Measurements from ENCODE around the gene YOD1. TPM values are rescaled to one million over a fixed set of nuclear protein-coding genes. Genes with fewer than 3 reads are reported as not detected.

YOD1 gene
- total and polyA plus RNA-seq, 2 of the 13 experiments (the other 11 are each of a cell fraction or from before 2014, with no cell fraction given) = 3.4 to 9.1 TPM

DNA sequence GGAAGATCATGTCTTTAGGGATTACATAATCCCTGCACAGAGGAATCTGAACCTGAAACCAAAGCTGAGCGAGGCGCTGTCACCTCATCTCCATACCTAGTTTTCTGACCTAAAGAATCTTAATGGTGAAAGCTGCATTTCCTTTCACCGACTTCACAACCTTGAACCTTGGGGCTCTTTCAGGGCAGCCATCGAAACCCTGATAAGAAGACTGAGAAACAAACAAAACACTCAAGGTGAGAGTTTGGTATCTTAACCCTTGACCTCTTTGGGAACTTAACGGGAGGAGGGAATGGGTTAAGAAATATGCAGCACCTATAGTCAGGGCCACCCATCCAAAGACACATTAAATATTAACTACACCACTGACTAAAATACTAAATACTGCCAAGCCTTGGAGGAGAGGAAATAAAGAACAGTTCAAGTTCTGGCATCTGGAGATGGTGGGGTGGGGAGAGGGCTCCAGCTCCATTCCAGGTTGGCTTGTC lies 20.4 kb downstream of the YOD1 start (continued):
- TF ChIP-seq ZNF326 (CRISPR knock-in tag; IDR thresholded peaks at IDR 0.05; ENCODE audit: borderline replicate concordance) (no peak), CEBPG (CRISPR knock-in tag; IDR thresholded peaks at IDR 0.05) (0 out of 2 replicates have a peak, but pooled peaks have one; percentile 9), ESRRA (CRISPR knock-in tag; IDR thresholded peaks at IDR 0.05; ENCODE audit: low read depth) (peak; percentile 29; the same call in 1 of the 2 replicates), RXRB (CRISPR knock-in tag; IDR thresholded peaks at IDR 0.05; ENCODE audit: borderline replicate concordance) (0 out of 2 replicates have a peak, but pooled peaks have one; percentile 30)
- TF ChIP-seq, protein P1, sequence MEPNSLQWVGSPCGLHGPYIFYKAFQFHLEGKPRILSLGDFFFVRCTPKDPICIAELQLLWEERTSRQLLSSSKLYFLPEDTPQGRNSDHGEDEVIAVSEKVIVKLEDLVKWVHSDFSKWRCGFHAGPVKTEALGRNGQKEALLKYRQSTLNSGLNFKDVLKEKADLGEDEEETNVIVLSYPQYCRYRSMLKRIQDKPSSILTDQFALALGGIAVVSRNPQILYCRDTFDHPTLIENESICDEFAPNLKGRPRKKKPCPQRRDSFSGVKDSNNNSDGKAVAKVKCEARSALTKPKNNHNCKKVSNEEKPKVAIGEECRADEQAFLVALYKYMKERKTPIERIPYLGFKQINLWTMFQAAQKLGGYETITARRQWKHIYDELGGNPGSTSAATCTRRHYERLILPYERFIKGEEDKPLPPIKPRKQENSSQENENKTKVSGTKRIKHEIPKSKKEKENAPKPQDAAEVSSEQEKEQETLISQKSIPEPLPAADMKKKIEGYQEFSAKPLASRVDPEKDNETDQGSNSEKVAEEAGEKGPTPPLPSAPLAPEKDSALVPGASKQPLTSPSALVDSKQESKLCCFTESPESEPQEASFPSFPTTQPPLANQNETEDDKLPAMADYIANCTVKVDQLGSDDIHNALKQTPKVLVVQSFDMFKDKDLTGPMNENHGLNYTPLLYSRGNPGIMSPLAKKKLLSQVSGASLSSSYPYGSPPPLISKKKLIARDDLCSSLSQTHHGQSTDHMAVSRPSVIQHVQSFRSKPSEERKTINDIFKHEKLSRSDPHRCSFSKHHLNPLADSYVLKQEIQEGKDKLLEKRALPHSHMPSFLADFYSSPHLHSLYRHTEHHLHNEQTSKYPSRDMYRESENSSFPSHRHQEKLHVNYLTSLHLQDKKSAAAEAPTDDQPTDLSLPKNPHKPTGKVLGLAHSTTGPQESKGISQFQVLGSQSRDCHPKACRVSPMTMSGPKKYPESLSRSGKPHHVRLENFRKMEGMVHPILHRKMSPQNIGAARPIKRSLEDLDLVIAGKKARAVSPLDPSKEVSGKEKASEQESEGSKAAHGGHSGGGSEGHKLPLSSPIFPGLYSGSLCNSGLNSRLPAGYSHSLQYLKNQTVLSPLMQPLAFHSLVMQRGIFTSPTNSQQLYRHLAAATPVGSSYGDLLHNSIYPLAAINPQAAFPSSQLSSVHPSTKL (CRISPR knock-in tag; IDR thresholded peaks at IDR 0.05) = peak; percentile 12; the same call in 1 of the 2 replicates
- TF ChIP-seq, protein P2, sequence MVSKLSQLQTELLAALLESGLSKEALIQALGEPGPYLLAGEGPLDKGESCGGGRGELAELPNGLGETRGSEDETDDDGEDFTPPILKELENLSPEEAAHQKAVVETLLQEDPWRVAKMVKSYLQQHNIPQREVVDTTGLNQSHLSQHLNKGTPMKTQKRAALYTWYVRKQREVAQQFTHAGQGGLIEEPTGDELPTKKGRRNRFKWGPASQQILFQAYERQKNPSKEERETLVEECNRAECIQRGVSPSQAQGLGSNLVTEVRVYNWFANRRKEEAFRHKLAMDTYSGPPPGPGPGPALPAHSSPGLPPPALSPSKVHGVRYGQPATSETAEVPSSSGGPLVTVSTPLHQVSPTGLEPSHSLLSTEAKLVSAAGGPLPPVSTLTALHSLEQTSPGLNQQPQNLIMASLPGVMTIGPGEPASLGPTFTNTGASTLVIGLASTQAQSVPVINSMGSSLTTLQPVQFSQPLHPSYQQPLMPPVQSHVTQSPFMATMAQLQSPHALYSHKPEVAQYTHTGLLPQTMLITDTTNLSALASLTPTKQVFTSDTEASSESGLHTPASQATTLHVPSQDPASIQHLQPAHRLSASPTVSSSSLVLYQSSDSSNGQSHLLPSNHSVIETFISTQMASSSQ (IDR thresholded peaks at IDR 0.05; ENCODE audit: low read depth) = peak; percentile 11; the same call in 1 of the 2 replicates
- TF ChIP-seq, protein P2 (CRISPR knock-in tag; IDR thresholded peaks at IDR 0.05; ENCODE audit: borderline replicate concordance) = peak; percentile 43; the same call in 1 of the 2 replicates
